ENCODE data around the gene HTRA3.
A peak's percentile ranks its signal among the peaks of the same experiment; 100 is the strongest.

The HTRA3 gene

GRCh38 chr4:8292478-8293107 lies 23.0 kb downstream of the HTRA3 start:
- no peak for DNase-seq (ENCODE audit: low read depth)

GRCh38 chr4:8293131-8293975 lies 23.8 kb downstream of the HTRA3 start:
- no peak for DNase-seq (ENCODE audit: low read depth)

- no peak for DNase-seq (ENCODE audit: low read depth)
These were observed 24.5 kb downstream of the HTRA3 start for GRCh38 chr4:8294036-8294435.

- no peak for DNase-seq (ENCODE audit: low read depth)
These were observed 25.2 kb downstream of the HTRA3 start for GRCh38 chr4:8294775-8295174.

GRCh38 chr4:8295471-8295870 lies 25.9 kb downstream of the HTRA3 start:
- DNase-seq (ENCODE audit: low read depth): no peak

- no peak for DNase-seq (ENCODE audit: low read depth)
These were observed 26.9 kb downstream of the HTRA3 start for GRCh38 chr4:8296491-8296890.

GRCh38 chr4:8297141-8297601 lies 27.6 kb downstream of the HTRA3 start:
- DNase-seq (ENCODE audit: low read depth): no peak

- peak; percentile 30 for DNase-seq (ENCODE audit: low read depth)
These were observed 28.3 kb downstream of the HTRA3 start for GRCh38 chr4:8297691-8298485.

GRCh38 chr4:8300832-8301231 lies 31.3 kb downstream of the HTRA3 start:
- no peak for DNase-seq (ENCODE audit: low read depth)

GRCh38 chr4:8301851-8302730 lies 32.5 kb downstream of the HTRA3 start:
- no peak for DNase-seq (ENCODE audit: low read depth)

- no peak for DNase-seq (ENCODE audit: low read depth)
These were observed 33.5 kb downstream of the HTRA3 start for GRCh38 chr4:8303081-8303480.

GRCh38 chr4:8303485-8304281 lies 34.1 kb downstream of the HTRA3 start:
- peak; percentile 93 for DNase-seq (ENCODE audit: low read depth)

GRCh38 chr4:8304827-8305695 lies 35.5 kb downstream of the HTRA3 start:
- no peak for DNase-seq (ENCODE audit: low read depth)

GRCh38 chr4:8305851-8306471 lies 36.4 kb downstream of the HTRA3 start:
- no peak for DNase-seq (ENCODE audit: low read depth)

- DNase-seq (ENCODE audit: low read depth): peak; percentile 7
These were observed 37.0 kb downstream of the HTRA3 start for GRCh38 chr4:8306511-8307021.

- DNase-seq (ENCODE audit: low read depth): no peak
These were observed 37.6 kb downstream of the HTRA3 start for GRCh38 chr4:8307121-8307520.

GRCh38 chr4:8307714-8308113 lies 38.2 kb downstream of the HTRA3 start:
- DNase-seq (ENCODE audit: low read depth): no peak

- DNase-seq (ENCODE audit: low read depth): no peak
These were observed 38.6 kb downstream of the HTRA3 start for GRCh38 chr4:8308144-8308543.

Data from EH (cell line).